Left ventricle myocardium inferior (tissue), 1 donor: ENCODE results near the gene BTN3A1. TPM values are rescaled to one million over a fixed set of nuclear protein-coding genes. Genes with fewer than 3 reads are reported as not detected.

Source experiments
- DNase-seq: peaks from one replicate; pipeline ENCODE4 v3.0.0-alpha.2; 2020
- H3K27ac ChIP-seq: fragments of 200-600 bp; replicated peaks from 2 replicates; pipeline ENCODE4 v1.8.0; 2021
- H3K27me3 ChIP-seq: fragments of 200-600 bp; 2 replicates; pipeline ENCODE4 v1.8.0; 2021; ENCODE audit warnings: low read depth
- H3K36me3 ChIP-seq: fragments of 200-600 bp; 2 replicates; pipeline ENCODE4 v1.8.0; 2021
- H3K4me1 ChIP-seq: fragments of 200-600 bp; 2 replicates; pipeline ENCODE4 v1.8.0; 2021
- H3K4me3 ChIP-seq: fragments of 200-600 bp; 2 replicates; pipeline ENCODE4 v1.8.0; 2021; ENCODE audit warnings: mild to moderate bottlenecking, moderate library complexity
- H3K9me3 ChIP-seq: fragments of 200-600 bp; replicated peaks from 2 replicates; pipeline ENCODE4 v1.8.0; 2021
- CTCF ChIP-seq: fragments of 200-600 bp; IDR thresholded peaks from 2 replicates; pipeline ENCODE4 v1.8.0; 2021; ENCODE audit warnings: antibody characterized with exemption, mild to moderate bottlenecking, borderline replicate concordance
- intact Hi-C: fragments of 100-400 bp; cut with micrococcal nuclease; formaldehyde crosslinking; loops from one replicate; pipeline ENCODE4 v1.11.0; 2022
- total RNA-seq: library from RNA; stranded (reverse); fragmentation: NEBNext Ultra II Directional; extraction: Animal tissue kit (Norgen Biotek cat#: 25700); gene quantifications from one replicate; pipeline ENCODE4 v1.2.1, GENCODE V29; 2021
- donor health status: DM: no; HTN: yes; CAD: no; lungs with severe emphysema.

Gene BTN3A1
- total RNA-seq, 1 donor from 2014 or later, result 9.7 TPM

GRCh38 chr6:26394289-26394688 lies 7.8 kb upstream of the BTN3A1 start:
- Histone ChIP-seq H3K27me3 (no peaks in the 10 kb centered on the region), H3K27ac (no peak overlapping the region), H3K36me3 (peaks cover 18% of the 10 kb centered on the region), H3K9me3 (no peaks in the 10 kb centered on the region), H3K4me1 (no peaks in the 10 kb centered on the region), H3K4me3 (no peak overlapping the region)
- no peak for TF ChIP-seq CTCF
- no peak for DNase-seq
- intact Hi-C loops, result no loop called here

- H3K27ac ChIP-seq, result no peak overlapping the region
- no peak for TF ChIP-seq CTCF
- no peaks in the 10 kb centered on the region for H3K36me3 ChIP-seq
- no peak for DNase-seq
- H3K4me3 ChIP-seq, result no peak overlapping the region
- intact Hi-C loops, result no loop called here
- no peaks in the 10 kb centered on the region for H3K27me3 ChIP-seq
- H3K9me3 ChIP-seq, result no peaks in the 10 kb centered on the region
- peaks cover 19% of the 10 kb centered on the region for H3K4me1 ChIP-seq
Measured at GRCh38 chr6:26398555-26398954, 3.5 kb upstream of the BTN3A1 start.

- intact Hi-C loops, result no loop called here
- no peaks in the 10 kb centered on the region for H3K9me3 ChIP-seq
Measured at GRCh38 chr6:26400626-26401025, 1.4 kb upstream of the BTN3A1 start.

GRCh38 chr6:26401389-26401986 lies 587 bp upstream of the BTN3A1 start:
- Histone ChIP-seq H3K4me3 (peak overlapping the region; percentile 70), H3K27me3 (no peaks in the 10 kb centered on the region), H3K27ac (peak overlapping the region; percentile 85), H3K36me3 (peaks cover 2% of the 10 kb centered on the region), H3K4me1 (peaks cover 24% of the 10 kb centered on the region), H3K9me3 (no peaks in the 10 kb centered on the region)
- no peak for TF ChIP-seq CTCF
- intact Hi-C loops, result no loop called here
- DNase-seq, result no peak

More at GRCh38 chr6:26400626-26401025, 1.4 kb upstream of the BTN3A1 start:
- no peak for DNase-seq
- H3K36me3 ChIP-seq, result no peaks in the 10 kb centered on the region
- TF ChIP-seq CTCF, result no peak
- no peak overlapping the region for H3K4me3 ChIP-seq
- H3K27ac ChIP-seq, result no peak overlapping the region
- H3K27me3 ChIP-seq, result no peaks in the 10 kb centered on the region
- H3K4me1 ChIP-seq, result peaks cover 24% of the 10 kb centered on the region

GRCh38 chr6:26403893-26404292 lies 1.8 kb downstream of the BTN3A1 start:
- intact Hi-C loops, result no loop called here
- no peak for DNase-seq
- no peak for TF ChIP-seq CTCF
- Histone ChIP-seq H3K36me3 (peaks cover 25% of the 10 kb centered on the region), H3K27ac (no peak overlapping the region), H3K9me3 (no peaks in the 10 kb centered on the region), H3K4me3 (no peak overlapping the region), H3K27me3 (no peaks in the 10 kb centered on the region), H3K4me1 (peaks cover 24% of the 10 kb centered on the region)
